ENCODE data around the gene SF3A2. TPM values are rescaled to one million over a fixed set of nuclear protein-coding genes. Genes with fewer than 3 reads are reported as not detected.
A peak's percentile ranks its signal among the peaks of the same experiment; 100 is the strongest.

Gene SF3A2
- polyA plus RNA-seq, 3 donors from 2014 or later = 6.2 to 40.9 (median 11.1) TPM

GRCh38 chr19:2233601-2234280, 2.9 kb upstream of the SF3A2 start:
- Mint-ChIP-seq H3K9me3 (peaks cover 0 to 2% (median 0%) of the 10 kb centered on the region in 6 donors), H3K4me1 (peaks cover 34 to 44% of the 10 kb centered on the region in 2 donors), H3K27me3 (ENCODE audit: low read depth in 3 of 3) (peaks cover 12 to 17% (median 13%) of the 10 kb centered on the region in 3 donors), H3K36me3 (no peaks in the 10 kb centered on the region), H3K27ac (peak overlapping the region in 5 of 6 donors; percentile 39 to 82 (median 48)), H3K4me3 (peak overlapping the region in 4 of 5 donors; percentile 87 to 99 (median 90))
- no peak for DNase-seq

DNA sequence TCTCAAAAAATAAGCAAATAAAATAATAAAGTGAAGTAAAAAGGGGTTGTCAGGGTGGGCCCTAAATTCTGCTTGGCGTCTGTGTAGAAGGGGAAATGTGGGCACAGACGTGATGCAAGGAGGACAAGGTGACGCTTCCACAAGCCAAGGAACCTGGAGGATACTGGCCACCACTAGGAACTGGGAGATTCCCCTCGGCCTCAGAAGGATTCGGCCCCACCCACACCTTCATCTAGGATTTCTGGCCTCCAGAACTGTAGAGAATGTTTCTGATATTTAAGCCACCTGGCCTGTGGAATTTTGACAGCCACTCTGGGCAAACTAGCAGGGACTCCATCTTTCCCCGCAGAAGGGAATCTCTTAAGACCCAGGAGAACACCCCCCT, 1.6 kb upstream of the SF3A2 start:
- peaks cover 0 to 4% (median 0%) of the 10 kb centered on the region in 3 donors for H3K36me3 Mint-ChIP-seq
- peaks cover 46 to 56% of the 10 kb centered on the region in 2 donors for H3K4me1 Mint-ChIP-seq
- H3K9me3 Mint-ChIP-seq = peaks cover 0 to 2% (median 0%) of the 10 kb centered on the region in 6 donors

DNA sequence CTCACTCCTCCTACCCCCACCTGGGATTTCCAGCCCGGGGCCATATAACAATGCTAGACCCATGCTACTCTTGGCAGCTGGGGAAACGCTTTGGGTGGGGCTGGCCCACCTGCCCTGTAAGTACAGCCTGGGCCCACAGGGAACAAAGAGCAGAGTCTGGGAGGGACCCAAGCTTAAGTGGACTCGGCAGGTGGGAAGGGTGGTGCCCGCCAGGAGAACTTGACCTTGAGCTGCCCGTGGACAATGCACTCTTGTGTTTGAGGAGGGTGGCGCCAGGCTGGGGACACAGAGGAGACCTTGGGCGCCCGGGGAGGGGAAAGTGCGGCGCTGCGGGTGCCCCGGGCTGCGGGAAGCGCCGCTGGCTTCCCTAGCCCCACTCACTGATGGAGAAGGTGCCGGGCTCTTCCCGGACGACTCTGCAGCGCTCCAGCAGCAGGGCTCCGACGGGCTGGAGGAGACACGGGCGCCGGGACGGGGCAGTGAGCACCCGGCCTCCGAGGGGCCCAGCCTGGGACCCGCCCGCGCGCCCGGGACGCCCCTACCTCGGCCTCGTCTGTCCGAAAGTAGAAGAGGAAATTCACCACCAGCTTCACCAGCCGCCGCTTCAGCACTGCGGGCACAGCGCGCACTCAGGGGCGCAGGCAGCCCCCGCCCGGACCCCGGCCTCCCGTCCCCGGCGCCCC, 1.1 kb upstream of the SF3A2 start:
- H3K27me3 Mint-ChIP-seq (ENCODE audit: low read depth in 3 of 3) = peaks cover 12 to 19% (median 13%) of the 10 kb centered on the region in 3 donors
- peak overlapping the region; percentile 40 to 86 (median 78) for H3K27ac Mint-ChIP-seq
- peaks cover 0 to 2% (median 0%) of the 10 kb centered on the region in 6 donors for H3K9me3 Mint-ChIP-seq
- no peak for DNase-seq
- H3K36me3 Mint-ChIP-seq = peaks cover 0 to 4% (median 0%) of the 10 kb centered on the region in 3 donors
- H3K4me1 Mint-ChIP-seq = peaks cover 52 to 59% of the 10 kb centered on the region in 2 donors
- H3K4me3 Mint-ChIP-seq = peak overlapping the region; percentile 87 to 99 (median 92)

More for the DNA sequence above, 1.6 kb upstream of the SF3A2 start:
- DNase-seq = no peak
- Mint-ChIP-seq H3K27me3 (ENCODE audit: low read depth in 3 of 3) (peaks cover 12 to 20% (median 13%) of the 10 kb centered on the region in 3 donors), H3K4me3 (peak overlapping the region; percentile 84 to 99 (median 87)), H3K27ac (peak overlapping the region in 5 of 6 donors; percentile 40 to 86 (median 80))

- DNase-seq = no peak
- H3K4me3 Mint-ChIP-seq = peak overlapping the region; percentile 90 to 99 (median 97)
- H3K27me3 Mint-ChIP-seq (ENCODE audit: low read depth in 3 of 3) = peaks cover 12 to 19% (median 13%) of the 10 kb centered on the region in 3 donors
- H3K9me3 Mint-ChIP-seq = peaks cover 0 to 2% (median 0%) of the 10 kb centered on the region in 6 donors
- H3K27ac Mint-ChIP-seq = peak overlapping the region in 3 of 6 donors; percentile 95 to 99 (median 99)
- peaks cover 56 to 64% of the 10 kb centered on the region in 2 donors for H3K4me1 Mint-ChIP-seq
- H3K36me3 Mint-ChIP-seq = peaks cover 0 to 4% (median 0%) of the 10 kb centered on the region in 3 donors
Observed at GRCh38 chr19:2236064-2236313, 635 bp upstream of the SF3A2 start.

DNA sequence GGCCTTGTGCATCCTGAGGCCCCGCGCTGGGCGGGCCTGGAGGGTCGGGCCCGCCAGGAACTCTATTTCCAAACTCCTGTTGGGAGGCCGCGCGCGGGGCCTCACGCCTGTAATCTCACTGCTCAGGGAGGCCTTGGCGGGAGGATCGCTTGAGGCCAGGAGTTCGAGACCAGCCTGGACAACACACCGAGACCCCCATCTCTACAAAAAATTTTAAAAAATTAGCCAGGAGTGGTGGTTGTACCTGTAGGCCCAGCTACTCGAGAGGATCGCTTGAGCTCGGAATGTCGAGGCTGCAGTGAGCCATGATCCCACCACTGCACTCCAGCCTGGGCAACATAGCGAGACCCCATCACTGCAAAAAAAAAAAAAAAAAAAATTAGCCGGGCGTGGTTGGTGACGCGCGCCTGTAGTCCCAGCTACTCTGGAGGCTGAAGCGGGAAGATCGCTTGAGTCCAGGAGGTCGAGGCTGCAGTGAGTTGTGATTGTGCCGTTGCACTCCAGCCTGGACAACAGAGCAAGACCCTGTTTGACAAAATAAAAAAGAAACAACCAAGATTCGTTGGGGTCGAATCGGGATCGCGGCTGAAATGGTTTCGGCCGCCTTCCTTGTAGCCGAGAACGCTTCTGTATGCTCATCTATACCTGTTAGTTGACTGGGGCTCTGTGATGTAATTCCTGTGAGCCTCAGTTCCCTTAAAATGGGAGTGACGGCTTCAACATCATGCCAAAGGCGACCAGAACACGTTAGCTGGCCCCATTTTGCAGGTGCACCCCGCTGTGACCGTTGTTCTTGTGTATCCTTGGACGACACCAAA, 636 bp downstream of the SF3A2 start:
- Mint-ChIP-seq H3K36me3 (peaks cover 0 to 4% (median 0%) of the 10 kb centered on the region in 3 donors), H3K27me3 (ENCODE audit: low read depth in 3 of 3) (peaks cover 12 to 19% (median 13%) of the 10 kb centered on the region in 3 donors), H3K4me1 (peaks cover 66 to 73% of the 10 kb centered on the region in 2 donors), H3K27ac (peak overlapping the region; percentile 87 to 99 (median 96)), H3K9me3 (peaks cover 0 to 2% (median 0%) of the 10 kb centered on the region in 6 donors), H3K4me3 (peak overlapping the region; percentile 90 to 99 (median 97))
- no peak for DNase-seq

- peaks cover 12 to 19% (median 13%) of the 10 kb centered on the region in 3 donors for H3K27me3 Mint-ChIP-seq (ENCODE audit: low read depth in 3 of 3)
- H3K4me1 Mint-ChIP-seq = peaks cover 72 to 76% of the 10 kb centered on the region in 2 donors
- peaks cover 0 to 2% (median 0%) of the 10 kb centered on the region in 6 donors for H3K9me3 Mint-ChIP-seq
- peak overlapping the region; percentile 87 to 99 (median 96) for H3K27ac Mint-ChIP-seq
- peak overlapping the region; percentile 90 to 99 (median 97) for H3K4me3 Mint-ChIP-seq
- H3K36me3 Mint-ChIP-seq = peaks cover 0 to 4% (median 3%) of the 10 kb centered on the region in 3 donors
- DNase-seq = no peak
Observed at GRCh38 chr19:2237869-2238153, 1.2 kb downstream of the SF3A2 start.

GRCh38 chr19:2239173-2239572, 2.5 kb downstream of the SF3A2 start:
- Mint-ChIP-seq H3K27ac (peak overlapping the region; percentile 90 to 99 (median 96)), H3K4me1 (peaks cover 70 to 72% of the 10 kb centered on the region in 2 donors), H3K9me3 (peaks cover 0 to 2% (median 0%) of the 10 kb centered on the region in 6 donors), H3K27me3 (ENCODE audit: low read depth in 3 of 3) (peaks cover 12 to 21% (median 13%) of the 10 kb centered on the region in 3 donors), H3K36me3 (peaks cover 0 to 4% (median 3%) of the 10 kb centered on the region in 3 donors), H3K4me3 (peak overlapping the region; percentile 90 to 99 (median 97))
- DNase-seq = no peak

- Mint-ChIP-seq H3K4me1 (peaks cover 63 to 67% of the 10 kb centered on the region in 2 donors), H3K36me3 (peaks cover 0 to 9% (median 4%) of the 10 kb centered on the region in 3 donors), H3K9me3 (peaks cover 0 to 2% (median 0%) of the 10 kb centered on the region in 6 donors), H3K27me3 (ENCODE audit: low read depth in 3 of 3) (peaks cover 12 to 21% (median 15%) of the 10 kb centered on the region in 3 donors), H3K27ac (peak overlapping the region; percentile 91 to 99 (median 94)), H3K4me3 (peak overlapping the region; percentile 90 to 99 (median 92))
- peak in 2 of 3 donors; percentile 37 to 39 for DNase-seq
Observed at GRCh38 chr19:2239771-2240770, 3.4 kb downstream of the SF3A2 start.

GRCh38 chr19:2240881-2241760, 4.5 kb downstream of the SF3A2 start:
- Mint-ChIP-seq H3K27ac (peak overlapping the region; percentile 83 to 99 (median 94)), H3K4me3 (peak overlapping the region; percentile 90 to 99 (median 92)), H3K4me1 (peaks cover 60 to 62% of the 10 kb centered on the region in 2 donors), H3K36me3 (peaks cover 0 to 16% (median 10%) of the 10 kb centered on the region in 3 donors), H3K9me3 (peaks cover 0 to 2% (median 0%) of the 10 kb centered on the region in 6 donors), H3K27me3 (ENCODE audit: low read depth in 3 of 3) (peaks cover 12 to 22% (median 13%) of the 10 kb centered on the region in 3 donors)
- DNase-seq = no peak

GRCh38 chr19:2242092-2242537, 5.5 kb downstream of the SF3A2 start:
- peaks cover 54 to 55% of the 10 kb centered on the region in 2 donors for H3K4me1 Mint-ChIP-seq
- peaks cover 7 to 16% (median 7%) of the 10 kb centered on the region in 3 donors for H3K27me3 Mint-ChIP-seq (ENCODE audit: low read depth in 3 of 3)
- peak overlapping the region in 3 of 6 donors; percentile 29 to 97 (median 49) for H3K27ac Mint-ChIP-seq
- DNase-seq = no peak
- H3K36me3 Mint-ChIP-seq = peaks cover 0 to 16% (median 10%) of the 10 kb centered on the region in 3 donors
- H3K9me3 Mint-ChIP-seq = no peaks in the 10 kb centered on the region
- peak overlapping the region in 3 of 5 donors; percentile 6 to 91 (median 38) for H3K4me3 Mint-ChIP-seq

DNA sequence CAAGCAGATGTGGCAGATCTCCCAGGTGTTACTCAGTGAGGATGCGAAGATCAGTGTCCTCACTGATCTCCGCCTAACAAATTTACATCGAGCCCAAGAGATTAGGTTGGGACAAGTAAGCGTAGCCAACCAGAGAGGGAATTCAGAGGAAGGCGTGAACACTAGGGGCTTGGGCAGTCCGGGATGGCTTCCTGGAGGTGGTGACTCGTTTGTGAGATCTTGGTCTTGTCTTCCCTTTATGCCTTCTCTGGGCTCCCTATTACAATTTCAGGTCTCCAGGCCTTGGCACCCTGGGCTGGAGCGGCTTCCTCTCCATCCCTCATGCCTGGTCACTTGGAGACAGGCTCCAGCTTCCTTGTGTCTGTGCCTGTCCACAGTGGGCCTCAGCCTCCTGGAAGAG, 6.2 kb downstream of the SF3A2 start:
- Mint-ChIP-seq H3K27me3 (ENCODE audit: low read depth in 3 of 3) (peaks cover 2 to 12% (median 3%) of the 10 kb centered on the region in 3 donors), H3K4me1 (peaks cover 49% of the 10 kb centered on the region in 2 donors), H3K36me3 (peaks cover 0 to 16% (median 10%) of the 10 kb centered on the region in 3 donors), H3K27ac (peak overlapping the region in 3 of 6 donors; percentile 29 to 49 (median 45)), H3K9me3 (no peaks in the 10 kb centered on the region), H3K4me3 (no peak overlapping the region)
- DNase-seq = no peak

Data from immature natural killer cell (primary cell).